ENCODE results near the gene NPAS3.

DNA sequence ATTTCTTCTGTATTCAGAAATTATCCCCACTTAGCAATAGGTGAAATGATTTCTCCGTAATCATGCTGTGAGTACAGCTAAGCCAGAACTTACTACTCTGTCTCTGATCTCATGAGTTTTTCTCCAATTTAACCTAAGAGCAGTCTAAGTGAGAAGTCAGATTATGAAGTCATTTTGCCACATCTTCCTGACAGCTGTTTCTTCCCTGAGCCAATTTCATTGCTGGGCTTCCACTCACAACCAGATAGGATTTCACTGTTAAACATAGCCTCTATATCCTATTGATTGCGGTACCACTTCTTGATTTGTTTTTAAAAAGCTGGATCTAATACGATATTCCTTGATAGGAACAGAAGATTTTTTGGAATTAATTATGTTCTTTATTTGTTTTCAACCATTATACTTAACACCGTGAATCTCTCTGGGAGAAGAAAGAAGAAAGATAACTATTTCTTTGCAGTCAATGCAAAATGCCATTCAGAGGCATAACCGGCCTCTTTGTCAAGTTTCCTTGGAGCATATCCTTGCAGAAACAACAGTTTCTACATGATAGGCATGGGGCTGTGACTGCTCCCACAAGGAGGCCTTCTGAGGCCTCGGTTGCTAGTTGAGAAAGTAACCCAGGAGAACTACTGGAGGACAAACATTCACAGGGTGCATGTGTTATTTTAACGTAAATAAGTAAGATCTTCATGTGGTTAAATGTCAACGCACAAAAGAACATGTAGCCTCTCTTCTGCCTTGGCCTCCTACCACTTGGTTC, 212.2 kb downstream of the NPAS3 start:
- TF ChIP-seq, protein P1, sequence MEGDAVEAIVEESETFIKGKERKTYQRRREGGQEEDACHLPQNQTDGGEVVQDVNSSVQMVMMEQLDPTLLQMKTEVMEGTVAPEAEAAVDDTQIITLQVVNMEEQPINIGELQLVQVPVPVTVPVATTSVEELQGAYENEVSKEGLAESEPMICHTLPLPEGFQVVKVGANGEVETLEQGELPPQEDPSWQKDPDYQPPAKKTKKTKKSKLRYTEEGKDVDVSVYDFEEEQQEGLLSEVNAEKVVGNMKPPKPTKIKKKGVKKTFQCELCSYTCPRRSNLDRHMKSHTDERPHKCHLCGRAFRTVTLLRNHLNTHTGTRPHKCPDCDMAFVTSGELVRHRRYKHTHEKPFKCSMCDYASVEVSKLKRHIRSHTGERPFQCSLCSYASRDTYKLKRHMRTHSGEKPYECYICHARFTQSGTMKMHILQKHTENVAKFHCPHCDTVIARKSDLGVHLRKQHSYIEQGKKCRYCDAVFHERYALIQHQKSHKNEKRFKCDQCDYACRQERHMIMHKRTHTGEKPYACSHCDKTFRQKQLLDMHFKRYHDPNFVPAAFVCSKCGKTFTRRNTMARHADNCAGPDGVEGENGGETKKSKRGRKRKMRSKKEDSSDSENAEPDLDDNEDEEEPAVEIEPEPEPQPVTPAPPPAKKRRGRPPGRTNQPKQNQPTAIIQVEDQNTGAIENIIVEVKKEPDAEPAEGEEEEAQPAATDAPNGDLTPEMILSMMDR (IDR thresholded peaks at IDR 0.05), result no peak
- TF ChIP-seq POLR2A (IDR thresholded peaks at IDR 0.05), result no peak
